HG02610 (cell line): Measurements from ENCODE around the gene PARD3B.
"Not testable (repeated sequence)": the region's sequence is repeated elsewhere in the genome, so short reads cannot be mapped to it uniquely, and the experiment has no call there.

Experiments used
- ATAC-seq: cut with Tn5 transposase; IDR thresholded peaks from one replicate; pipeline ENCODE4 v1.9.1; 2021; ENCODE audit warnings: mild to moderate bottlenecking, moderate library complexity; ENCODE audit not compliant: unreplicated experiment

The PARD3B gene

DNA sequence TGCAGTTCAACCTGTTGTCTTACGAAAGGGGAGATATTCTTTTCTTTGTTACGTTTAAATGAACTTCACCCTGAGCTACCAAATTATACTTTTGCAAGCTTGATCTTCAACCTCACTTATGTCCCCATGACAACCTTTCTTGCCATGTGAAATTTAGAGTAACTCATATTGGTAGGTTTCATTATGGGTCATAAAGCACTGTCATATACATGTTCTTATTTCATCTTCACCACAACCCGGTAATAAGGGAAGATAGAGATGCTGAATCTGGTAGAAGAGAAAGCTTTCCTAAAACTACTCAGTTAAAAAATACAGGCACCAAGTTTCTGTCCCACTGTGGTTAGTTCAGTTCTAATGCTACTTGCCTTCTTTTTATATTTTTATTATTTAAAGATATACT is 928.5 kb downstream of the PARD3B start:
- ATAC-seq: peak; percentile 97

- ATAC-seq: no peak
Measured at GRCh38 chr2:205474741-205475415, 929.6 kb downstream of the PARD3B start.

DNA sequence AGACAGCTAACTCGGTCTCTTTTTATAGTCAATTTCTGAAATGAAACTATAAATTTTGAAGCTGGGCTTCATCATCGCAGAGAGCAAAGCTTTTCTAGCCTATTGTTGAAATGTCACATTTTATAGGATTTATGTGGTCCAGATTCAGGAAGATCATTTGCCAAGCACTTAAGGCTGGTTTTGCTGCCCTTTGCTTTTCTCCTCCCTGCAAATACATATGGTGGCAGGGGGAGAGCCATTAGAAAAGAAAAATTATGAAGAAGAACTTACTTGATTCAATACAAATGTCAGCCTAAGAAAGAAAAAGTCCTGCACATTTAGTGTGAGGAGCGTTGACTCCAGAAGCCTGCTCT is 930.1 kb downstream of the PARD3B start:
- no peak for ATAC-seq

GRCh38 chr2:205477016-205477705 is 931.9 kb downstream of the PARD3B start:
- no peak for ATAC-seq

DNA sequence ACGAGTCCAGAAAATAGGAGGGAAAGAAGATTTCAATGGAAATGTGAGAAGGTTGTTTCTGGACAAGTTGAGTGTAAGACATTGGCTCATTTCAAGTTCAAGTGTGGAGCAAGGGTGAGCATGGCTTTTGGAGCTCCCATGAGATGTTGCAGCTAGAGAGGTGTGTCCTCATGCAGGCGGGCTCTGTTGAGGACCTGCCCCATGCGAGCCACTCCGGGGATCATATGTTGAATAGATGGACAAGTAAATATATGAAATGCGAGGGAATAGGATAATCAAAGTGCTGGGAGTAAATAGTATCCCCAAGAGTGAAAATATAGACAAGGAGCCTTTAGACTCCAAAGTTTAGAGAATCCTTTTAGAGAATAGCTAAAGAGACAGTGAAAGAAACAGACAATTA is 936.6 kb downstream of the PARD3B start:
- ATAC-seq: no peak

- no peak for ATAC-seq
Measured at GRCh38 chr2:205482399-205483081, 937.3 kb downstream of the PARD3B start.

- no peak for ATAC-seq
Measured at GRCh38 chr2:205483095-205483494, 937.8 kb downstream of the PARD3B start.

- no peak for ATAC-seq
Measured at GRCh38 chr2:205484215-205484614, 938.9 kb downstream of the PARD3B start.

DNA sequence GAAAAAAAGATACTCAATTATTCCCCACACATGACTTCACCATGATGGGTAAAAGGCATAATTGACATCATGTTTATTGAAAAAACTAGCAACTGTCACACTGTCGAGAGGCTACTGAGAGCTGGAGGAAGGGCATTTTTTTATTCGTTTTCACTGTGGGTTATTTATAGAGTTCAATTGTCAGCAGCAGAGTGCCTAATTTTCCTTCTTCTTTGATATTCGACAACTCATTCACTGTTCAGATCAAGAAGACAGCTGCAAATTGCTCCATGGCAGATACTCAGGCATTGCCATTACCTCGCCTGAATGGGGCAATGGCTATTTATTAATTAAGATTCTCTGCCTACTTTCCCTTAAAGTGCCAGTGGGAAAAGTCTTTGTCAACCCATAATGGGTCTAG is 939.5 kb downstream of the PARD3B start:
- no peak for ATAC-seq

- not testable (repeated sequence) for ATAC-seq
Measured at GRCh38 chr2:205493528-205493927, 948.3 kb downstream of the PARD3B start.

GRCh38 chr2:205494537-205495235 is 949.4 kb downstream of the PARD3B start:
- no peak for ATAC-seq

DNA sequence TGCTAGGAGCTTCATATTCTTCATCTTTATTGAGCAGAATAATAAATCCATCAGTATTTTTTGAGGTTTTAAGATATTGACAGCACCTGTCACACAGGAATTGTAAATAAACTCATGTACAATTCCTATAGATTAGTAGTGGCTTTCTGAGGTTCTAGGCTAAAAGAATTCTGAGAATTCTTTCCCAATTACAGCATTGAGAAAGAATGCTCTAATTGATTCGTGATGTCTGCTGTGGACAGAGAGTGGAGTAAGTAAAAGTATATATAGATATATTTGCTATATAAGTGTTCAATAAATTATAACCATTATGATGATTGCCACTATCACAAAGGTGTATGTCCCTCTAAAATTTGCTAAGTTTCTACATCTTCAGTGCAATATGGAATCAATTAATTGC is 950.5 kb downstream of the PARD3B start:
- no peak for ATAC-seq

GRCh38 chr2:205496370-205496769 is 951.1 kb downstream of the PARD3B start:
- no peak for ATAC-seq

DNA sequence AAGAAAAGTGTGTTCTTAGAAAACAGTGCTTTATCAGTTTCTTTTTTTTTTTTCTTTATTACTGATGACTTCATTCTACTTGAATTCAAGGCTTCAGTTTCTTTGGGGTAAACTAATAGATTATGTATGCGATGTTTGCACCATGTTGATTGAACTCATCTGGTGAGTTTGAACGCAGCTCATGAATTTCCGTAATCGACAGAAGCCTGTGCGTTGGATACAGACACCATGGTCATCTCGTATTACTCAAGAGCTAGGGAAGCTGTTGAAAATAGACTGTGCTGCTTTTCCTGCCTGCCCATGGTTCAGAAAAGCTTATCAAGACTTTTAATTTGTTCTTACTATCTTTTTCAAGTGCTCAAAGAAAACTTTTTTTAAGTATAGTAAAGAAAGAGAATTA is 951.5 kb downstream of the PARD3B start:
- ATAC-seq: no peak

- no peak for ATAC-seq
Measured at GRCh38 chr2:205499006-205499405, 953.7 kb downstream of the PARD3B start.

DNA sequence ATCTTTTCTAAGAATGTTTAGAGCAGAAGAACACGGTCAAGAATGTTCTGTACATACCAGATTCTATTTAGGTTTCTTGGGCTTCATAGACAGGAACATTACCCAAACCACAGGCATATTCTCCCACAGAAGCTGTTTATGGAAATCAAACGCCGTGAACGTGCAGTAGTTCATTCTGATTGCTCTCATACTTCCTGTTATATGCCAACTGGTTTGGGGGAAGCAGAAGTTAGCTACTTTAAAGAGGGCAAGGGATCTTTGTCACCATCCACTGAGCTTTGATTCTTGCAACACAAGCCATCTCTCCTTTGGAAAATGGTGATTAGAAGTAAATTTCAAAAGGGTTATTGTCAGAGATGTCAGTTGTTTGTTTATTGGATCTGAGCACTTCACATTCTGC is 954.8 kb downstream of the PARD3B start:
- ATAC-seq: no peak

DNA sequence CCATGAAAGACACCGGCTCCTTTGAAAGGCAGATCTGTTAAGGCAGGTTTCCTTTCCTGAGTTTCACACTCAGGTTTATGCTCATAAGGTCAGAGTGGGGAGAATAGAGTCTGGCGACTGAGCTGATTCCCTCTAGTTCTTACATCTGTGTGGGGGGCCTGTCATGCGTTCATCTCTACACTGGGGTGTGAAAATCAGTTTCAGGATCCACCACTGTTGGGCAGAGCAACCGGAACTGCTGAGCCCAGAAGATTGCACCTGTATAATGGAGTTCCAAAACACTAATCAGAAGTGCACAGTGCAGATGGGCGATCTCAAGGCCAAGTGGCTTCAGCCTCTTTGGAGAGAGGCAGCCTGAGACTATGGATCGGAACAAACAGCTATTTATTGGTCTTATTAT is 955.7 kb downstream of the PARD3B start:
- no peak for ATAC-seq

- ATAC-seq: no peak
Measured at GRCh38 chr2:205501826-205502225, 956.6 kb downstream of the PARD3B start.

GRCh38 chr2:205505371-205505770 is 960.1 kb downstream of the PARD3B start:
- no peak for ATAC-seq

GRCh38 chr2:205509655-205510054 is 964.4 kb downstream of the PARD3B start:
- ATAC-seq: no peak

- no peak for ATAC-seq
Measured at GRCh38 chr2:205510345-205510744, 965.1 kb downstream of the PARD3B start.

- no peak for ATAC-seq
Measured at GRCh38 chr2:205511221-205511620, 965.9 kb downstream of the PARD3B start.
